Measurements from ENCODE around the gene POLR3B. TPM values are rescaled to one million over a fixed set of nuclear protein-coding genes. Genes with fewer than 3 reads are reported as not detected.

Gene POLR3B
- total and polyA plus RNA-seq, 10 of the 15 experiments (the other 5 are each of a cell fraction or from before 2014, with no cell fraction given): 2.3 to 10.5 (median 8.0) TPM

DNA sequence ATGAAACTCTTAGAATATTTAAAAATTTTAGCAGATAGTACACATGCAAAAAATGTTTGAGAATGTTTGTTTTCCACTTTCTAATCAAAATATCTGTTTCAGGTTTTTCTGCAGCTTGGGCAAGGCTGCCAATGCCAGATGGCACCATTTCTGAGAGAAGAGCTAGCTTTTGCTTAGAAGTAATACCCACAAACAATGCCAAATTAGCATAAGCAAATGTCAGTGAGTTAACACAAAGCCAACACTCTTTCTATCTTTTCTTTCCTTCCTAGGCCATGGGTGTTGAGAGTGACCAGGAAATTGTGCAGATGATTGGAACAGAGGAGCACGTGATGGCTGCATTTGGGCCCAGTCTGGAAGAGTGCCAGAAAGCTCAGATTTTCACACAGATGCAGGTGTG is 35.2 kb downstream of the POLR3B start (continued):
- TF ChIP-seq, protein P1, sequence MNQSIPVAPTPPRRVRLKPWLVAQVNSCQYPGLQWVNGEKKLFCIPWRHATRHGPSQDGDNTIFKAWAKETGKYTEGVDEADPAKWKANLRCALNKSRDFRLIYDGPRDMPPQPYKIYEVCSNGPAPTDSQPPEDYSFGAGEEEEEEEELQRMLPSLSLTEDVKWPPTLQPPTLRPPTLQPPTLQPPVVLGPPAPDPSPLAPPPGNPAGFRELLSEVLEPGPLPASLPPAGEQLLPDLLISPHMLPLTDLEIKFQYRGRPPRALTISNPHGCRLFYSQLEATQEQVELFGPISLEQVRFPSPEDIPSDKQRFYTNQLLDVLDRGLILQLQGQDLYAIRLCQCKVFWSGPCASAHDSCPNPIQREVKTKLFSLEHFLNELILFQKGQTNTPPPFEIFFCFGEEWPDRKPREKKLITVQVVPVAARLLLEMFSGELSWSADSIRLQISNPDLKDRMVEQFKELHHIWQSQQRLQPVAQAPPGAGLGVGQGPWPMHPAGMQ (IDR thresholded peaks at IDR 0.05; ENCODE audit: borderline replicate concordance): no peak
- no peak for TF ChIP-seq MEF2A (IDR thresholded peaks at IDR 0.05; ENCODE audit: insufficient read depth, low read depth, low read length)

DNA sequence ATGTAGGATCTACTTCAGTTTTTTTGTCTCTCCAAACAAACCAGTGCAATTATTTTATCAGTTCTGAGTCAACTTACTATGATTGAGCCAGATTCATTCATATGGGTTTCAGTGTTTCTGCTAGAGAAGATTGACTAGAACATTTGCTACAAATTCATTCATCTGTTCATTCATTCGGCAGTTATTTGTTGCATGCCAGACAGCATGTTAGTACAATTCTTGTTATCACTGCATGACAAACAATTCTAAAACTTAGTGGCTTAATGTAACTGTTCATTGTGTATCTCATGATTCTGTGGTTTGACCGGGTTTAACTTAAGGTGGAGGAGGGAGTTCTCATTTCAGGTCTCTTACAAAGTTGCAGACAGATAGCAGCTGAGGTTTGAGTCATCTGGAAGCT is 52.3 kb downstream of the POLR3B start:
- in situ Hi-C loops (cut with MboI) (no loop called here), intact Hi-C loops (cut with micrococcal nuclease; ENCODE audit: unreplicated experiment) (no loop called here)
- DNase-seq (ENCODE audit: low read depth, low spot score): no peak
- H3K9ac ChIP-seq (ENCODE audit: control insufficient read depth, insufficient read depth, low read length): no peak overlapping the region
- no peak overlapping the region for H3K4me2 ChIP-seq (ENCODE audit: control insufficient read depth, insufficient read depth)
- no peak for FAIRE-seq
- no peak for ATAC-seq
- ChIA-PET CTCF (no interaction called here), POLR2A (interaction anchor here (0.7 kb wide), 1 partner anchor 119 kb away, joined by 4 read pairs; no protein-coding TSS in a partner anchor), RAD21 (ENCODE audit: unreplicated experiment) (no interaction called here), SMC1A (ENCODE audit: uncharacterized antibody, unreplicated experiment) (no interaction called here)
- H4K20me1 ChIP-seq (ENCODE audit: control insufficient read depth, insufficient read depth): no peaks in the 10 kb centered on the region
- H3K27me3 ChIP-seq (replicated peaks in 1 of 2; ENCODE audit: control insufficient read depth in 2 of 2, insufficient read depth in 2 of 2, low read length in 1 of 2): no peaks in the 10 kb centered on the region
- H3K36me3 ChIP-seq (ENCODE audit: control insufficient read depth in 2 of 2, insufficient read depth in 2 of 2, low read length in 1 of 2): no peaks in the 10 kb centered on the region
- no peak overlapping the region for H3K27ac ChIP-seq (ENCODE audit: control insufficient read depth, insufficient read depth)
- WGBS (ENCODE audit: insufficient coverage, insufficient replicate concordance, low lambda C conversion rate, missing lambda C conversion rate): 29% methylated on average over 2 of the region's 2 CpGs
- no peaks in the 10 kb centered on the region for H3K79me2 ChIP-seq (ENCODE audit: control insufficient read depth, insufficient read depth, low read length)
- no peak overlapping the region for H3K4me3 ChIP-seq
- no peaks in the 10 kb centered on the region for H3K4me1 ChIP-seq (ENCODE audit: control insufficient read depth, insufficient read depth, low read length)
- no peak overlapping the region for H2AFZ ChIP-seq (ENCODE audit: control insufficient read depth, low read depth, low read length)
- no peaks in the 10 kb centered on the region for H3K9me3 ChIP-seq (replicated peaks; ENCODE audit: control insufficient read depth, insufficient read depth, low read length)
- BruUV-seq (replicated peaks): no TSS peak
- TF ChIP-seq PML (IDR thresholded peaks at IDR 0.05; ENCODE audit: low read length) (no peak), GATAD2B (conservative IDR thresholded peaks at IDR 0.05; ENCODE audit: low read depth) (no peak), EGR1 (IDR thresholded peaks at IDR 0.05; ENCODE audit: borderline replicate concordance in 1 of 2, low read depth in 2 of 2, low read length in 2 of 2) (no peak), NBN (IDR thresholded peaks at IDR 0.05) (no peak), ZSCAN29 (IDR thresholded peaks at IDR 0.05) (no peak), RCOR1 (conservative IDR thresholded peaks at IDR 0.05; ENCODE audit: low read depth, low read length) (no peak), RUNX3 (IDR thresholded peaks at IDR 0.05; ENCODE audit: low read length) (no peak), ZNF207 (IDR thresholded peaks at IDR 0.05; ENCODE audit: borderline replicate concordance) (no peak), SUZ12 (IDR thresholded peaks at IDR 0.05; ENCODE audit: unreplicated experiment) (no peak), NR2C2 (IDR thresholded peaks at IDR 0.05; ENCODE audit: borderline replicate concordance, control insufficient read depth, insufficient read length, low read depth) (no peak), NR2F1 (conservative IDR thresholded peaks at IDR 0.05) (no peak)
- TF ChIP-seq, protein P2, sequence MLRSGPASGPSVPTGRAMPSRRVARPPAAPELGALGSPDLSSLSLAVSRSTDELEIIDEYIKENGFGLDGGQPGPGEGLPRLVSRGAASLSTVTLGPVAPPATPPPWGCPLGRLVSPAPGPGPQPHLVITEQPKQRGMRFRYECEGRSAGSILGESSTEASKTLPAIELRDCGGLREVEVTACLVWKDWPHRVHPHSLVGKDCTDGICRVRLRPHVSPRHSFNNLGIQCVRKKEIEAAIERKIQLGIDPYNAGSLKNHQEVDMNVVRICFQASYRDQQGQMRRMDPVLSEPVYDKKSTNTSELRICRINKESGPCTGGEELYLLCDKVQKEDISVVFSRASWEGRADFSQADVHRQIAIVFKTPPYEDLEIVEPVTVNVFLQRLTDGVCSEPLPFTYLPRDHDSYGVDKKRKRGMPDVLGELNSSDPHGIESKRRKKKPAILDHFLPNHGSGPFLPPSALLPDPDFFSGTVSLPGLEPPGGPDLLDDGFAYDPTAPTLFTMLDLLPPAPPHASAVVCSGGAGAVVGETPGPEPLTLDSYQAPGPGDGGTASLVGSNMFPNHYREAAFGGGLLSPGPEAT (IDR thresholded peaks at IDR 0.05; ENCODE audit: low read depth): no peak
- TF ChIP-seq, protein P3, sequence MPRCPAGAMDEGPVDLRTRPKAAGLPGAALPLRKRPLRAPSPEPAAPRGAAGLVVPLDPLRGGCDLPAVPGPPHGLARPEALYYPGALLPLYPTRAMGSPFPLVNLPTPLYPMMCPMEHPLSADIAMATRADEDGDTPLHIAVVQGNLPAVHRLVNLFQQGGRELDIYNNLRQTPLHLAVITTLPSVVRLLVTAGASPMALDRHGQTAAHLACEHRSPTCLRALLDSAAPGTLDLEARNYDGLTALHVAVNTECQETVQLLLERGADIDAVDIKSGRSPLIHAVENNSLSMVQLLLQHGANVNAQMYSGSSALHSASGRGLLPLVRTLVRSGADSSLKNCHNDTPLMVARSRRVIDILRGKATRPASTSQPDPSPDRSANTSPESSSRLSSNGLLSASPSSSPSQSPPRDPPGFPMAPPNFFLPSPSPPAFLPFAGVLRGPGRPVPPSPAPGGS (IDR thresholded peaks at IDR 0.05; ENCODE audit: borderline replicate concordance, insufficient read depth, low read depth, low read length, poor library complexity, severe bottlenecking): no peak
- TF ChIP-seq, protein P4, sequence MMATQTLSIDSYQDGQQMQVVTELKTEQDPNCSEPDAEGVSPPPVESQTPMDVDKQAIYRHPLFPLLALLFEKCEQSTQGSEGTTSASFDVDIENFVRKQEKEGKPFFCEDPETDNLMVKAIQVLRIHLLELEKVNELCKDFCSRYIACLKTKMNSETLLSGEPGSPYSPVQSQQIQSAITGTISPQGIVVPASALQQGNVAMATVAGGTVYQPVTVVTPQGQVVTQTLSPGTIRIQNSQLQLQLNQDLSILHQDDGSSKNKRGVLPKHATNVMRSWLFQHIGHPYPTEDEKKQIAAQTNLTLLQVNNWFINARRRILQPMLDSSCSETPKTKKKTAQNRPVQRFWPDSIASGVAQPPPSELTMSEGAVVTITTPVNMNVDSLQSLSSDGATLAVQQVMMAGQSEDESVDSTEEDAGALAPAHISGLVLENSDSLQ (IDR thresholded peaks at IDR 0.05): no peak
- TF ChIP-seq, protein P5, sequence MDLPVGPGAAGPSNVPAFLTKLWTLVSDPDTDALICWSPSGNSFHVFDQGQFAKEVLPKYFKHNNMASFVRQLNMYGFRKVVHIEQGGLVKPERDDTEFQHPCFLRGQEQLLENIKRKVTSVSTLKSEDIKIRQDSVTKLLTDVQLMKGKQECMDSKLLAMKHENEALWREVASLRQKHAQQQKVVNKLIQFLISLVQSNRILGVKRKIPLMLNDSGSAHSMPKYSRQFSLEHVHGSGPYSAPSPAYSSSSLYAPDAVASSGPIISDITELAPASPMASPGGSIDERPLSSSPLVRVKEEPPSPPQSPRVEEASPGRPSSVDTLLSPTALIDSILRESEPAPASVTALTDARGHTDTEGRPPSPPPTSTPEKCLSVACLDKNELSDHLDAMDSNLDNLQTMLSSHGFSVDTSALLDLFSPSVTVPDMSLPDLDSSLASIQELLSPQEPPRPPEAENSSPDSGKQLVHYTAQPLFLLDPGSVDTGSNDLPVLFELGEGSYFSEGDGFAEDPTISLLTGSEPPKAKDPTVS (IDR thresholded peaks at IDR 0.05; ENCODE audit: low read depth, low read length): no peak

All from GM12878 (cell line).